OCI-LY7 (cell line): ENCODE data around the gene KATNA1.

Source experiments
- CTCF ChIP-seq: fragments of 200-600 bp; sonication (generic); conservative IDR thresholded peaks from 2 replicates; pipeline ENCODE4 v1.5.1; 2014; ENCODE audit warnings: mild to moderate bottlenecking, antibody characterized with exemption, low read length, moderate library complexity, mixed read lengths
- EZH2phosphoT487 ChIP-seq: fragments of 200-600 bp; sonication (generic); IDR thresholded peaks from 2 replicates; pipeline ENCODE4 v1.6.1; 2018; ENCODE audit warnings: low read depth, borderline replicate concordance, mild to moderate bottlenecking, mixed run types, antibody characterized with exemption, low read length, moderate library complexity, mixed read lengths

- TF ChIP-seq CTCF (no peak), EZH2phosphoT487 (no peak)
Measured at GRCh38 chr6:149686230-149686629, 37.7 kb upstream of the KATNA1 start.
